Right kidney (tissue), 1 donor: ENCODE results near the gene NEK9.

ENCODE experiments used
- DNase-seq: peaks from one replicate; pipeline ENCODE4 v3.0.0-alpha.2; 2016

The NEK9 gene

GRCh38 chr14:75032939-75033338 lies 93.9 kb downstream of the NEK9 start:
- no peak for DNase-seq

GRCh38 chr14:75030147-75030546 lies 96.7 kb downstream of the NEK9 start:
- no peak for DNase-seq
